A549 (cell line): ENCODE results near the gene ZNF213.

Experiments
- HDAC2 ChIP-seq: fragments of 200-600 bp; sonication (generic); IDR thresholded peaks from 2 replicates; pipeline ENCODE4 v1.6.1; 2016
- NR3C1 ChIP-seq: fragments of >200 bp; sonication (Bioruptor Twin); formaldehyde crosslinking; IDR thresholded peaks from 3 replicates; pipeline ENCODE4 v1.6.1; 2017
- POLR2A ChIP-seq: IDR thresholded peaks from 2 replicates; pipeline ENCODE4 v1.6.1; 2012; ENCODE audit warnings: mild to moderate bottlenecking, low read length
- SMC3 ChIP-seq: fragments of >200 bp; sonication (Bioruptor Twin); formaldehyde crosslinking; IDR thresholded peaks from 3 replicates; pipeline ENCODE4 v1.6.1; 2018; ENCODE audit warnings: inconsistent platforms

- TF ChIP-seq SMC3: peak; percentile 36; the same call in 2 of the 3 replicates
- TF ChIP-seq POLR2A: no peak
- TF ChIP-seq HDAC2: no peak
- TF ChIP-seq NR3C1: no peak
These were observed 17.6 kb downstream of the ZNF213 start for GRCh38 chr16:3152277-3152990.
